Measurements from ENCODE around the gene CTDNEP1. TPM values are rescaled to one million over a fixed set of nuclear protein-coding genes. Genes with fewer than 3 reads are reported as not detected.

The CTDNEP1 gene
- total and polyA plus RNA-seq, 2 donors (not counting 3 experiments of a cell fraction or from before 2014, with no cell fraction given) = 130 to 143 TPM

GRCh38 chr17:7196651-7197401 is 54.7 kb downstream of the CTDNEP1 start:
- dilution Hi-C loops (cut with MboI; ENCODE audit: extremely low pct_ligation_motif_present, low sequenced_read_pairs) (no loop called here), intact Hi-C loops (cut with micrococcal nuclease) (no loop called here)
- no peaks in the 10 kb centered on the region for H3K9me1 ChIP-seq (replicated peaks; ENCODE audit: control insufficient read depth, extremely low read depth, insufficient read depth, low read length)
- peaks cover 2 to 29% of the 10 kb centered on the region in 2 experiments for H3K36me3 ChIP-seq (ENCODE audit: control insufficient read depth in 2 of 2, extremely low read depth in 1 of 2, insufficient read depth in 2 of 2, low read length in 2 of 2)
- DNase-seq (ENCODE audit: low read depth, low spot score) (no peak), FAIRE-seq (no peak)
- H3K27me3 ChIP-seq (ENCODE audit: control insufficient read depth in 2 of 2, insufficient read depth in 2 of 2, low read length in 2 of 2) = no peaks in the 10 kb centered on the region
- ChIA-PET CTCF (no interaction called here), POLR2A (no interaction called here)
- TF ChIP-seq MYC (IDR thresholded peaks at IDR 0.05; ENCODE audit: low read depth, low read length) = no peak
- TF ChIP-seq POLR2A (IDR thresholded peaks at IDR 0.05; ENCODE audit: low read depth, low read length) = no peak
- no peak for TF ChIP-seq POLR2AphosphoS5 (IDR thresholded peaks at IDR 0.05; ENCODE audit: insufficient read depth, low read depth, low read length)
- no peak for TF ChIP-seq EZH2 (IDR thresholded peaks at IDR 0.05; ENCODE audit: borderline replicate concordance, low read depth, low read length, severe bottlenecking)
- TF ChIP-seq MAX (IDR thresholded peaks at IDR 0.05; ENCODE audit: insufficient read depth, insufficient read length) = no peak
- no peak for TF ChIP-seq CTCF (IDR thresholded peaks at IDR 0.05; ENCODE audit: extremely low read depth in 1 of 2, insufficient read depth in 1 of 2, low read depth in 1 of 2, low read length in 2 of 2)
- no peak for TF ChIP-seq JUN (IDR thresholded peaks at IDR 0.05; ENCODE audit: borderline replicate concordance, insufficient read depth, insufficient read length, low read depth)
- no peak for TF ChIP-seq FOS (IDR thresholded peaks at IDR 0.05; ENCODE audit: borderline replicate concordance, insufficient read depth, low read length)
- TF ChIP-seq GATA2 (IDR thresholded peaks at IDR 0.05; ENCODE audit: insufficient read depth, insufficient read length, low read depth, low read length) = no peak
- H3K4me1 ChIP-seq (ENCODE audit: control insufficient read depth, extremely low read depth, insufficient read depth, low read length) = no peaks in the 10 kb centered on the region
- no peak overlapping the region for H3K4me3 ChIP-seq (replicated peaks in 1 of 3; ENCODE audit: insufficient read depth in 1 of 3, low read depth in 1 of 3, low read length in 3 of 3)
- H4K20me1 ChIP-seq (replicated peaks; ENCODE audit: control insufficient read depth, extremely low read depth, insufficient read depth, low read length) = no peaks in the 10 kb centered on the region
- no peaks in the 10 kb centered on the region for H3K9me3 ChIP-seq (replicated peaks; ENCODE audit: control insufficient read depth, insufficient read depth, low read length)
- no TSS peak for BruUV-seq (replicated peaks)
- H3K27ac ChIP-seq (ENCODE audit: insufficient read depth, low read depth, low read length) = no peak overlapping the region
- no peak overlapping the region for H3K4me2 ChIP-seq (ENCODE audit: insufficient read depth, low read length)
- no peak overlapping the region for H3K9ac ChIP-seq (replicated peaks; ENCODE audit: extremely low read depth, insufficient read depth, low read length)
- H2AFZ ChIP-seq (ENCODE audit: low read depth, low read length) = no peak overlapping the region
- no peaks in the 10 kb centered on the region for H3K79me2 ChIP-seq (ENCODE audit: control insufficient read depth, insufficient read depth, low read length)

All from endothelial cell of umbilical vein (primary cell).